UCSD-AML1 (cell line): Measurements from ENCODE around the gene OR8B4.
"Not testable (repeated sequence)": the region's sequence is repeated elsewhere in the genome, so short reads cannot be mapped to it uniquely, and the experiment has no call there.

Experiments
- DNase-seq: peaks from one replicate; lab custom pipeline; 2025; ENCODE audit not compliant: unreplicated experiment; lab: John Stamatoyannopoulos, UW

The OR8B4 gene

DNA sequence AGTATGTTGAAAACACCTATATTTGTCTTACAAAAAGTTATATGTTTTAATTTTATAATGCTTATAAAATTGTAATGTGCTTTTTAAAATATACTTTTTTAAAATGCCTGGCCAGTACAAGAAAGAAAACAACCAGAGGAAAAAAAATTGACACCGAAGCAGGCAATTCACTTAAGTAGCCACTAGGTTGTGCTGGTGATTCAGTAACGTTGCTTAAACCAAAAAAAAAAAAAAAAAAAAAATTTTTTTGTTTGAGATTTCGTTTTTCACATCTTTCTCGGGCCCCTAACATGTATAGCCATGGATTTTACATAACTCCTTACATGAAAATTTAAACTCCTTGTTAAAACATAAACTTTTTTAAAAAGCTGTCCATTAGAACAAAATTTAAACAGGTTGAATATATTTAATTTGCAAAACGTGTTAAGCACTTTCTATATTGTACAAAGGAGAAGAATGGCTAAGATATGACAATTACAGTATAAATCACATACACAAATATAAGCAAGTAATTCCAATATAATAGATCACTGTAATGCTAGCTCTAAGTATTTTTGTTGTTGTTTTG, 9.2 kb downstream of the OR8B4 start:
- no peak for DNase-seq

DNA sequence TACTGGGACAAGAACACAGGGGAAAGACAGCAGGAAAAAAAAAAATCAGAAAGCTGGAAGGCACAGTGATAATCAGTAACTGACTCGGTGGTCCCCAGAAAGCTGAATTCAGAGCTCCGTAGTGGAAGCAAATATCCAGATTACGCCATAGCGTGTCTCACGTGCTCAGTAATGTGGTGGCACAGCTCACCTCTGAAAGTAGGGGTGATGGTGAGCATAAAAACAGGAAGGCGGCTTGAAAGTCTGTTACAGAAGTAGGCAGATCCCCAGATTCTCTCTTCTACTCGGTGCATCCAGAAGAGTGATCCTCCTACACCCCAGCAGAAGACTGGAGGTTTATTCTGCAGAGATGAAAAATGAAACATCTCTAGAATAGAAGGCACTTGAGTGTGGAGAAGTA, 14.8 kb downstream of the OR8B4 start:
- DNase-seq, result no peak

DNA sequence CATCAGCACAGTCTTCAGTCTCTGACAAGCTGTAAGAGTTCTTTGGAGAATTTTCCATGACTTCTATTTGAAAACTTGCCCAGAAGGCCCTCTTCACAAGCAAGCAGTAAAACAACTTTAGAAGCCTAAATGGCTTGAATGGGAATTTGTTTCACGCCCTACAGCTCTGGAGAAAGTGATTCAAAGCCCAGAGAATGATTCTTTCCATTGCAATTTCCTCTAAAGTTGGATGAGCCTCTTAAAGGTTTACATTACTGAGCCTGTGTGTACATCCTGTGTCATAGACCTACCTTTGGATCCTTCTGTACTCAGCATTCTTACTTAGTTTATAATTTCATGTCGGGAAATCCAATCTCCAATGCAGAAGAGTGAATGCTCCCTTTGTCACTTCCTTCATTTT, 19.1 kb downstream of the OR8B4 start:
- DNase-seq, result no peak

DNA sequence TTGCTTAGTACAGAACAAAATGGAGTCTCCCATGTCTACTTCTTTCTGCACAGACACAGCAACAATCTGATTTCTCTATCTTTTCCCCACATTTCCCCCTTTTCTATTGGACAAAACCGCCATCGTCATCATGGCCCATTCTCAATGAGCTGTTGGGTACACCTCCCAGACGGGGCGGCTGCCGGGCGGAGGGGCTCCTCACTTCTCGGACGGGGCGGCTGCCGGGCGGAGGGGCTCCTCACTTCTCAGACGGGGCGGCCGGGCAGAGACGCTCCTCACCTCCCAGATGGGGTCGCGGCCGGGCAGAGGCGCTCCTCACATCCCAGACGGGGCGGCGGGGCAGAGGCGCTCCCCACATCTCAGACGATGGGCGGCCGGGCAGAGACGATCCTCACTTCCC, 21.5 kb downstream of the OR8B4 start:
- not testable (repeated sequence) for DNase-seq

DNA sequence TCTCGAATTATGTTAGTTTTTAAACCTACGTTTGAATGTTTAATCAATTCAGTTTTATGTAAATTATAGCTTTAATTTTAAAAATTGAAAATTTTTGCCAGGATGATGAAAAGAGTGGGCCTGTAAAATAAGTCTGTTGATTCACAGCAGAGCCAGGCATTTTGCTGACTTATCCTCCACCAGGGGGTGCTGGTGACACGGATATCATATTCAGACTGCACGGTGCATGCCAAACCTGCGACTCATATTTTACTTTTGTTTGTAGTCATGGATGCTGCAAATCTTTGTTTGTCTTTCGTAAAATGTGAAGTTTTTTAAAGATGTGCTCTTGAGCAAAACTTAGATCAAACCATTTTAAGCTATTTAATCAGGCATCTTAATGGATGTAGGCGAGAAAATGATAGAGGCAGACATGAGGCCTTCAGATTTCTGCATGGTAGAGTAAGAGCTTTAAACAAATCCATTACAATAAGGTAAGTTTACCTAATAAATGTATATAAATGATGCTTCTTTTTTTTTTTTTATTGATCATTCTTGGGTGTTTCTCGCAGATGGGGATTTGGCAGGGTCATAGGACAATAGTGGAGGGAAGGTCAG, 22.2 kb downstream of the OR8B4 start:
- DNase-seq, result peak; percentile 17

DNA sequence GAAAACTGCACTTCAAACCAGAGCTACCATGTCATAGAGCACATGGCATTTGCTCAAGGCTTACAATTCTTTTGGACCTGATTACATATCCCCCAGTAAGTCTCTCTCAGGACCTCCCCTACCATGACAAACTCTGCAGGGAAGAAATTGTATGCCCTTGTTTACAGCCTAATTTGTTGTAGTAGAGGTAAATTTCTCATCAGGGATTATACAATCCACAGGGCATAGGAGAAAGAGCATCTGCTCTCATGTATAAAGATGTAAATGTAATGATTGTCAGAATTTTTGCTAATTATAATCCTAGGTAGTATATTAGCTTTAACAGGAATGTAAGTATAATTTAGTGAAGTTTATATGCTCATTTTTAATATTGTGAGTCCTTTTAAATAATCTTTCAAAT, 25.7 kb downstream of the OR8B4 start, which contains the start of gene OR8B3:
OR8B3 (minus strand) TSS at position 101 of the 400 bp plus-strand sequence. CDS start 1,673 bp downstream, outside the sequence.
- DNase-seq, result no peak

DNA sequence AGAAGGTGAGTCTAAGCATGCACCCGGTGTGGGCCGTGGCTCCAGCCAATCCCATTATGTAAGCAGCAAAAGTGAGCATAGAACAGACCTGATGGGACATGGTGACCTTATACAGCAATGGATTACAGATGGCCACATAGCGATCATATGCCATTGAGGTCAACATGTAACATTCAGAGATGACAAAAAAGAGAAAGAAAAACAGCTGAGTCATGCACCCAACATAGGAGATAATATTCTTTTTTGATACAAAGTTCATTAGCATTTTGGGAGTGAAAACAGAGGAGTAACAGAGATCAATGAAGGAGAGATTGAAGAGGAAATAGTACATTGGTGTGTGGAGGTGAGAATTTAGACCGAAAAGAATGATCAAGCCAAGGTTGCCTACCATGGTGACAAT, 27.8 kb downstream of the OR8B4 start:
- DNase-seq, result not testable (repeated sequence)

DNA sequence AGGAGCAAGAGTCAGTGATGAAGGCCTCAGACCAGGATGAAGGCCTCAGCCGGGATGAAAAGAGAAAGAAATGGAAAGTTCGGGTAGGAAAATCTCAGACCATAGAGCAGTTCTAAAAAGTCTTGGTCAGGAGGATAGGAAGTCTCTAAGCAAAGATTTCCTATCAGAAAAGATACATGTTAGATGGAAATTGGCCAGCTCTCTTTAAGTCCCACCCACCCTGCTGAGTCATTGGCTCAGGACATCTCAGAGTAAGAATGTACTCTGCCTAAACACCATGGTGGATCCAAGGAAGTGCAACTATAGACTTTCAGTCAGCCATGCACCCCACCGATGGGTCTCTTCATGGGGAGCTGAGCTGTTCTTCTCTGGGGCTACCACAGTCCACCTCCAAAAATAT, 30.3 kb downstream of the OR8B4 start:
- DNase-seq, result no peak

DNA sequence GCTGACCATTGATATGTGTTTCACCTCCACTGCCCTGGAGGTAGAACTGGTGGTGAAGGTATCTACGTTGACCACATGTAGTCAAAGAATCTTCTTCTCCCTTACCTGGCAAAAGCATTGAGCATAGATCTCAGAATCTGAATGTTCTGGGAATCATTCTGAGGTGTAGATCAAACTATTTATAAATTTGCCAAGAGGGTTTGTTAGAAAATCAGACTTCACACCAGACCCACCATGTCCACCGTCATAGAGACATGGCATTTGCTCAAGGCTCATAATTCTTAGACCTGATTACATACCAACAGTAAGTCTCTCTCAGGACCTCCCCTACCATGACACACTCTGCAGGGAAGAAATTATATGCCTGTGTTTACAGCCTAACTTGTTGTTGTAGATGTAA, 40.3 kb downstream of the OR8B4 start, which contains the start of gene OR8B2:
OR8B2 (minus strand) TSS at position 101 of the 400 bp plus-strand sequence. CDS start 1,156 bp downstream, outside the sequence.
- DNase-seq, result no peak

DNA sequence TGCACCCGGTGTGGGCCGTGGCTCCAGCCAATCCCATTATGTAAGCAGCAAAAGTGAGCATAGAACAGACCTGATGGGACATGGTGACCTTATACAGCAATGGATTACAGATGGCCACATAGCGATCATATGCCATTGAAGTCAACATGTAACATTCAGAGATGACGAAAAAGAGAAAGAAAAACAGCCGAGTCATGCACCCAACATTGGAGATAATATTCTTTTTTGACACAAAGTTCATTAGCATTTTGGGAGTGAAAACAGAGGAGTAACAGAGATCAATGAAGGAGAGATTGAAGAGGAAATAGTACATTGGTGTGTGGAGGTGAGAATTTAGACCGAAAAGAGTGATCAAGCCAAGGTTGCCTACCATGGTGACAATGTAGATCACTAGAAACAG, 41.8 kb downstream of the OR8B4 start:
- not testable (repeated sequence) for DNase-seq

DNA sequence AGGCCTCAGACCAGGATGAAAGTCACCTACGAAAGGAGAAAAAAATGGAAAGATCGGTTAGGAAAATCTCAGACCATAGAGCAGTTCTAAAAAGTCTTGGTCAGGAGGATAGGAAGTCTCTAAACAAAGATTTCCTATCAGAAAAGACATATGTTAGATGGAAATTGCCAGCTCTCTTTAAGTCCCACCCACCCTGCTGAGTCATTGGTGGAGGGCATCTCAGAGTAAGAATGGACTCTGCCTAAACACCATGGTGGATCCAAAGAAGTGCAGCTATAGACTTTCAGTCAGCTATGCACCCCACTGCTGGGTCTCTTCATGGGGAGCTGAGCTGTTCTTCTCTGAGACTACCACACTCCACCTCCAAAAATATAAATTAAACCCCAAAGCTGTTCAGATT, 44.1 kb downstream of the OR8B4 start:
- DNase-seq, result no peak

DNA sequence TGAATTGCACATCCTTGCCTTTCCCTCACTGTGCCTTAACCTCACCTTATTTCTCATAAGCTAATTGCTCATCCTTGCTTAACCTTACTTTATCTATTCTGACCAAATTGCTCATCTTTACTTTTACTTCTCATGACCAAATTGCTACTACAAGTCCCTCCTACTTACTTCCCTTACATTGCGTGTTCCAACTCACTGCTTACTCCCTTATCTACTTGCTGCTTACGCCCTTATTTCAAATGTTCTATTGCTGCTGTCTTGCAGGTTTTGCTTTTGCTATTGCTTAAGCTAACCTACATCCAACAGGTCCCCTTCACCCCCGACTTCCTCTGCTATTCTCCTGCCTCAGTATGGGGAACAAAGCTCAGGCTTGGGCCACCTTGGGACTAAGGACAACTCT, 48.4 kb downstream of the OR8B4 start:
- no peak for DNase-seq
